Measurements from ENCODE around the gene PLIN5.

PLIN5 gene

DNA sequence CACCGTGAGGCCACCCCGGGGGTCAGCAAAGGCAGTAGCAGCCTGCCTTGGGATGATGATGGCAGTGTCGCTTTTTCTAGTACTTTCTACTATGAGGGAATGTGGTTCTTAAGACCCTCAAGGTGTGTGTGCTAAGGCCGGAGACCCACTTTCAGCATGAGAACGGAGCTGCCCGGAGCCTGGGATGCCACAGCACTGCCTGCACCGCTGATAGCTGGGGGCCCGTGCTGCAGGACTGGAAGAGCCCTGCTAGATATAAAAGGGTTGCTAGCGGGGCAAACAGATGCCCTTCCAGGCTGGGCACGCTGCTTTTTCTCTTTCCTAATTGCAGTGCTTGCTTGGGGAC is 31.2 kb downstream of the PLIN5 start:
- no peak for ATAC-seq

DNA sequence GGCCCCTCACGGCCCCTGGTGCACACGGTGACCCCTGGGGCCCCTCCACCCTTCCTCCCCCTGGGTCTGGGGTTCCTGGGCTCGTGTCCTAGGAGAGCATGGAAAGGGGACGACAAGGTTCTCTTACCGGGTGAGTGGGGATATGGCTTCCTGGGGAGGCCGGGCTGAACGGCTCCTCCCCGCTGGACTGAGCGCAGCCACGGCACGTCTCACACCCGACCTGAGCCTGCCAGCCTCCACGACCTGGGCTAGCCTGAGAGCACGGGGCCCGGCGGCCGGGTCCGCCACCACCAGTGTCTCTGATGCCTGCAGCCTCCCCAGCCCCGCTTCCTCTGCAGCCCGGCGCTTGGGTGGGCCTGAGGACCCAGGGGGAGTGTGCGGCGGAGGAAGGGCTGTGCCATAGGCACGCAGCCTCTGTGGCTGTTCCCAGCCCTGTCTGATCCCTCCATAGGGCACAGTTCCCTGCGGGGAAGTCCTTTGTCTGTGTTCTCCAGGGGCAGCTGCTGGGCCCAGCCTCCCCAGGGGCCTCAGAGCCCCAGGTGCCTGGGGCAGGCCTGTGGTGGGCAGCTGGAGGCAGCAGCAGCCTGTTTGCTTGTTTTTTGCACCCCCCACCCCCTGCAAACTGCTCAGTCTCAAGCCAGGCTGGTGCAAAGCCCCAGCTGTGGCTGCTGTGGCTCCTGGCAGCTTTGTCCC is 31.7 kb downstream of the PLIN5 start:
- ATAC-seq: no peak

DNA sequence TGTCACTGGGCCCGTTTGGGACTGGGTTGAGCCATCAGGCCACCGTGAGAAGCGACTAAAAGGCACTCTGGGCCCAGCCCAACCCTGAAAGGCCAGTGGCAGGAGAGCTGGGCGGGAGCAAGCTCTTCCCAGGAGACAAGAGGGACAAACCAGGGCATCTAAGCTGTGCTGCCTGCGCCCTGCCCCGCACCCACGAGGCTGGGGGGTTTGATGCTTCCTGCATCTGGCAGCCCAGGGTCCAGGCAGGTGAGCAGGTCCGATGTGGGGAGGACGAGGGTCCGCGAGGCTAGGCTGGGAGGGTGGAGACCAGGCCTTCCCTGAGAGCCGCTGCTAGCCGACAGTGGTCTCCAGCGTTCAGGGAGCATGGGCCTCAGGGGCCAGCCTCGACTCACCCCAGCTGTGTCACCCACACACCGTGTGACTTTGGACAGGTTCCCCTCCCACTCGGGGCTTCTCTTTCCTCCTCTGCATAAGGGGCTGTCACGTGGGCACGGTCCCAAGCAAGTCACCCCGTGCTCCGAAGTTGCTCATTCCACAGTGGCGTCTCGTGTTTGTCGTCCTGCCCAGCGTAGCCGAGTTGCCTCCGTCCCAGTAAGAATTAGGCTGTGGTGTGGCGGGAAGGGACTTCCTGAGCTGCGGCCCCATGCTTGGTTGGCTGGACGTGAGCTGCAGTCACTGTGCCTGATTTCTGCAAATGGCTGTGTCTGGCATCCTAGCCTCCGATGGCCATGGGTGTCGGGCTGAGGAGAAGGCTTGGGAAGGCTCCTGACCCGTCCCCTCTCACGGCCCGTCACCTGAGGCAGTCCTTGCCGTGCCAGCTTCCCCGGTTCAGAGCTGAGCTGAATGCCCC is 32.5 kb downstream of the PLIN5 start:
- ATAC-seq: no peak

GRCh38 chr19:4501691-4502090 is 33.3 kb downstream of the PLIN5 start:
- no peak for ATAC-seq

- ATAC-seq: no peak
These were observed 34.0 kb downstream of the PLIN5 start for GRCh38 chr19:4500841-4501591.

GRCh38 chr19:4499855-4500254 is 35.2 kb downstream of the PLIN5 start:
- ATAC-seq: no peak

- no peak for ATAC-seq
These were observed 35.7 kb downstream of the PLIN5 start for GRCh38 chr19:4499318-4499717.

GRCh38 chr19:4498694-4499093 is 36.3 kb downstream of the PLIN5 start:
- no peak for ATAC-seq

DNA sequence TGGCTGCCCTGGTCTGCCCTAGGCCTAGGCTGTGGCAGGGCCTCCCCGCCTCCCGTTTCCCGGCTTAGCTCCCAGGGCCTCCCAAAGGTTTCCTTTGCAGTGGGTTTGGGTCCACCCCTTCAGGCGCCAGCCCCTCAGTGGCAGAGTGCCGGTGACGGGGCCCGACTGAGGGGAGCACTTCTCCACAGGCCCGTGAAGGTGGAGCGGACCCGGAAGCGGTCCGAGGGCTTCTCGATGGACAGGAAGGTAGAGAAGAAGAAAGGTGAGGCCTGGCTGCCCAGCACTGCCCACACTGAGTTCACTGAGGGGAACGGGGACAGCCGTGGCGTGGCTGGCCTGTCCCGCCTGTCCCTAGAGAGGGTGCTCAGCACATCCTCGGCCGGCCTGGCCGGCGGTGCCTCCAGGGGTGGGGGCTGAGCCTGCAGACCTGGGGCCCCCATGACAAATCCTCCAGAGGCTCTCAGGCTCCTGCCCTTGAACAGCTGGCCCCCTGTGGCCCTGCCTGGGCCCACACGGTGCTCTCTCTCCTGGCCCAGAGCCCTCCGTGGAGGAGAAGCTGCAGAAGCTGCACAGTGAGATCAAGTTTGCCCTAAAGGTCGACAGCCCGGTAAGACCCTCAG is 37.1 kb downstream of the PLIN5 start:
- ATAC-seq: no peak

- ATAC-seq: no peak
These were observed 38.7 kb downstream of the PLIN5 start for GRCh38 chr19:4496304-4496703.

- ATAC-seq: peak in 1 of 2 donors; percentile 41
These were observed 39.6 kb downstream of the PLIN5 start for GRCh38 chr19:4495471-4495870.

GRCh38 chr19:4494691-4495064 is 40.3 kb downstream of the PLIN5 start:
- no peak for ATAC-seq

- no peak for ATAC-seq
These were observed 40.9 kb downstream of the PLIN5 start for GRCh38 chr19:4493929-4494690.

DNA sequence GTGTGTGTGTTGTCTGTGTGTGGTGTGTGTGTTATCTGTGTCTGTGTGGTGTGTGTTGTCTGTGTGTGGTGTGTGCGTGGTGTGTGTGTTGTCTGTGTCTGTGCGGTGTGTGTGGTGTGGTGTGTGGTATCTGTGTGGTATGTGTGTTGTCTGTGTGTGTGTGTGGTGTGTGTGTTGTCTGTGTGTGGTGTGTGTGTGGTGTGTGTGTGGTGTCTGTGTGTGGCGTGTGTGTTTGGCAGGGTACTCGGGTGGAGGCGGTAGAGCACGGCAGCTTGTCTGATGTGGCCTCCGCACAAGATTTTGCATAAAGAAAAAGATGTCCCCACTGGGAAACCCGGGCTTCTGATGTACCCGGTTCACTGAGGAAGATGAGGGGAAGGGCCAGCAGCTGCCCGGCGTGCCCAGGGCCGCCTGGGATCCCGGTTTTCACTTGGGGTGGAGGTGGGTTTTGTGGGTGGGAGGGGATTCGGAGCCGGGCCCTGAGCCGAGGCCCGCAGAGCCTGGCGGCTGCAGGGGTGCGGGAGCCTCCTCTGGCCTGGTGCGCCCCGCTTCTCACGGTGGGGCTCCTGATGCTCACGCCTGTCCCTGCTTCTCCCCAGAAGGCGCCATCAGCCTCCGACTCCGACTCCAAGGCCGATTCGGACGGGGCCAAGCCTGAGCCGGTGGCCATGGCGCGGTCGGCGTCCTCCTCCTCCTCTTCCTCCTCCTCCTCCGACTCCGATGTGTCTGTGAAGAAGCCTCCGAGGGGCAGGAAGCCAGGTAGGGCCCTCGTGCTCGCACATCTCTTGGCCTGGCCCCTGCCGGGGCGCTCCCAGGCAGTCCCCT is 41.7 kb downstream of the PLIN5 start:
- ATAC-seq: no peak

DNA sequence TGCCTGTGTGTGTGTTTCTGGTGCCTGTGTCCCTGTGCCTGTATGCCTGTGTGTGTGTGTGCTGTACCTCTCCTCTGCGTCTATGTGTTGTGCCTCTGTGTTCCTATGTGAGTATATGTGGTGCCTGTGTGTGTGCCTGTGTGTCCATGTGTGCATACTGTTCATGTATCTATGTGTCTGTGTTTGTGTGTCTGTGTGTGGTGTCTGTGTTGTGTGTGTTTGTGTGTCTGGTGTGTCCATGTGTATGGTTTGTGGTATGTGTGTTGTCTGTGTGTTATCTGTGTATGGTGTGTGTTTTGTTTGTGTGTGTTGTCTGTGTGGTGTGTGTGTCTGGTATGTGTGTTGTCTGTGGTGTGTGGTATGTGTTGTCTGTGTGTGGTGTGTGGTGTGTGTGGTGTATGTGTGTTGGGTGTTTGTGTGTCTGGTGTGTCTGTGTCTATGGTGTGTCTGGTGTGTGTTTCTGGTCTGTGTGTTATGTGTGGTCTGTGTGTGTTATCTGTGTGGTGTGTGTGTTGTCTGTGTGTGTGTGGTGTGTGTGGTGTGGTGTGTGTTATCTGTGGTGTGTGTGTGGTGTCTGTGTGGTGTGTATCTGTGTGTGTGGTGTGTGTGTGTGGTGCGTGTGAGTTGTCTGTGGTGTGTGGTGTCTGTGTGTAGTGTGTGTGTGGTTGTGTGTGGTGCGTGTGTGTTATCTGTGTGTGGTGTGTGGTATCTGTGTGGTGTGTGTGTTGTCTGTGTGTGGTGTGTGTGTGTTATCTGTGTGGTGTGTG is 42.5 kb downstream of the PLIN5 start:
- ATAC-seq: no peak

DNA sequence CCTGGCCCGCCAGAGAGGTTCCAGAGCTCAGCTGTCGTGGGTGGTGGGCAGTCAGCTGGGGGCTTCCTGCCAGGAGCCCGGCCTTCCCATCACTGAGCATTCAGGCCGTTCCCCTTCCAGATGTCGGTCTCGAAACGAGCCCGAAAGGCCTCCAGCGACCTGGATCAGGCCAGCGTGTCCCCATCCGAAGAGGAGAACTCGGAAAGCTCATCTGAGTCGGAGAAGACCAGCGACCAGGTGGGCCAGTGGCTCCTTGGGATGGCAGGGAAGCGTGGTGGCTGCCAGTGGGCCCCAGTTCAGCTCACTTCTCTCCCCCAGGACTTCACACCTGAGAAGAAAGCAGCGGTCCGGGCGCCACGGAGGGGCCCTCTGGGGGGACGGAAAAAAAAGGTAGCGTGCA is 43.6 kb downstream of the PLIN5 start:
- ATAC-seq: no peak

- ATAC-seq: no peak
These were observed 46.5 kb downstream of the PLIN5 start for GRCh38 chr19:4488496-4488895.

- no peak for ATAC-seq
These were observed 47.5 kb downstream of the PLIN5 start for GRCh38 chr19:4487572-4487971.

DNA sequence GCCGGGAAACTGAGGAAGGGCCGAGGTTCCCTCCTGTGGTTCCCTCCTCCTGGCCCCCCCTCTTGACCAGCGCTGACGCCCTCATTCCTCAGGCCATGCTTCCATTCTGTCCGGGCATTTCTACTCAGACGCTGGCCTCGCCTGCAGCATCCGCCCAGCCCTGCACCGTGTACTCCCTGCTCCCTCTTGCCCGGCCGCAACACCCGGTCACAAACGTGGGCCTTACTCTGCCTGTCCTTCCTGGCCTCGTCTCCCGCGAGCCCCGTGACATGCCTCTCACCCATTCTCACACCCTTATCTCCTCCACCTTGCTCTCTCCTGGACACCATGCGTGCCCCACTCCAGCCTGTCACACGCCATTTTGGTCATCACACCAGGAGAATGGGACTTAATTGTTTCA is 51.6 kb downstream of the PLIN5 start:
- no peak for ATAC-seq

DNA sequence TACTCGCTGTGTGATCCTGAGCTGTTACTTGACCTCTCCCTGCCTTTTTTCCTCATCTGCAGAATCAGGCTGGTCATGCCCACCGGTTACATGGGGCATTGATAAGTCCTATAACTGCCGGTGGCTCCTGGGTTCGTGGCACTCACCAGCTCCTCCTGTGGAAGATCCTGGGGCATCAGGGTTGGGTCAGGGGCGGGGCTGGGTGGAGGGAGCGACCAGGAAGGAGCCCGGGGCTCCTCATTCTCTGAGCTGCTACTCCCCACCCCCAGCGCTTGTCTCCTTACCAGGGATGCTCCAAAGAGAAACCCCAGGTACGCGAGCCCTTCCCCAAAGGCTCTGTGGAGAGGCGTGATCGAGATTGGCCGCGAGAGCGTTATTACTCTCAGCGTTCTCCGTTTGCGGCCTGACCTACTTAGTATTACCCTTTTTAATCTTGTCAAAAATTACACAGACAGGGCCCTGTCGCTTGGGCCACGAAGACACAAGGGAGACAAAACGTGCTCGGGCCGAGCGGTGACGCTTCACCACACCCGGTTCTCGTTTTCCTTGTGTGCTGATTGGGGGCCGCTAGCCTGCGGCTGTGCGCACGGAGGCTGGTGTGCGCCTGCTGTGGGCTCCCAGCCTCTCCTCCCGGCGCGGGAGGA is 52.2 kb downstream of the PLIN5 start:
- no peak for ATAC-seq

Measured in activated CD4-positive, CD25-positive, alpha-beta regulatory T cell treated with anti-CD3 and anti-CD28 coated beads, Interleukin-2, amount 50 U/mL, for 24 hours (primary cell).